GM18868 (cell line): ENCODE results near the gene FAM221B.

Source experiments
- ATAC-seq: cut with Tn5 transposase; IDR thresholded peaks from one replicate; pipeline ENCODE4 v1.9.1; 2021; ENCODE audit warnings: mild to moderate bottlenecking, moderate library complexity; ENCODE audit not compliant: unreplicated experiment

Gene FAM221B

GRCh38 chr9:35847792-35848572 lies 19.4 kb upstream of the FAM221B start:
- peak; percentile 90 for ATAC-seq

DNA sequence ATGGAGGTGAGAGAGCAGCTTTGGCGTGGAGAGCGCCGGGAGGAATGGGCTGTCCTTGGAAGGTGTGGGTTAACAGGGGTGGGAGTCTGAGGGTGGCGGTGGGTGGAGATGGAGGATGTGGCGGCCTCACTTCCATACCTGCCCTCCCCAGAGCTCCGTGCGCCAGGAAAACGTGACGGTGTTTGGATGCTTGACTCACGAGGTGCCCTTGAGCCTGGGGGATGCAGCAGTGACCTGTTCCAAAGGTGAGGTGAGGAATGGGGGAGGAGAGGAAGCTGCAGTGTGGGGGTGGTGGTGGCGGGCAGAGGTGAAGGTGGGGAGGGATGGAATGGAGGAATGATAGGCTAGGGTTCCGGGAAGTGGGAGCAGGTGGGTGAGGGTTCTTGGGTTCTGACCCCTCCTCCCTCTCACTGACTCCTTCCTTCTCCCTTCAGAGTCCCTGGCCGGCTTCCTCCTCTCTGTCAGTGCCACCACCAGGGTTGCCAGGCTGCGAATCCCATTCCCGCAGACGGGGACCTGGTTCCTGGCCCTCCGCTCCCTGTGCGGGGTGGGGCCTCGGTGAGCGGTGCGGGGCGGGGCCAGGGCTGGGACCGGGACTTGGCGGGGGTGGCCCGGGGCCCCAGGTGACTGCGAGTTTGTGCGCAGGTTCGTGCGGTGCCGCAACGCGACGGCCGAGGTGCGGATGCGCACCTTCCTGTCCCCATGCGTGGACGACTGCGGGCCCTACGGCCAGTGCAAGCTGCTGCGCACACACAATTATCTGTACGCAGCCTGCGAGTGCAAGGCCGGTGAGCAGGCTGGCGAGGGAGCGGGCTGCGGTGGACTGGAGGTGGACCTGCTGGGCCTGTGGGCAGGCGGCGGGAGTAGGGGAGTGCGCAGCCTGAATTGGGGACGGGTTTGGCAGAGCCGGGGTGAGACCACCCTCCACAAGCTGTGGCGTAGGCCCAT lies 17.6 kb upstream of the FAM221B start:
- ATAC-seq, result no peak

DNA sequence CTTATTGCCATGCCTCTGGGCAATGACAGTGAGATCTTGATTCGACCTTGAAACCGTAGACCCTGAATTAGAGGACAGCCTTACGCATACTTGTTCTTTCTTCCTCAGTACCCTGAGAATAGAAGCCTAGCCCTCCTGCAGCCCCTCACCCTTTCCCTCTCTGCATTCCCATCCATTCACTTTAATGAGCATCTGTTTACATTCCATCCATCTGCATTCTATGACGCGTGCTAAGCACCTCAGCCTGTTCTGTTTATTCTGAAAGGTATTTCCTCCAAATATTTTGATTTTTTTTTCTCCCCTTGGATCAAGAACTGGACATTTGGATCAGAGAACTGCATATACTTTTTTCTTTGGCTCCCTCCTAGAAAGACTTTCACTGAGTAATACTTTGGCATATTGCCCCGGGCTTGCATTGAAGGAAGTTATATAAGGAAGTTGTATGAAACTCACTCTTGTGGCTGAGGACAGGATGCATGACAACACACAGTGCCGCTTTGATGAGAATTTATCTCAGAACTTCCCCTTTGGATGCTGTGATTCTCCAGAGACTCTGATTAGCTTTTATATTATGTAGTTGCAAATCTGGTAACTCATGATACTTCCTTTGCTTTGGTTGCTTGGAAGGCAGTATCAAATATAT lies 16.2 kb upstream of the FAM221B start:
- peak; percentile 41 for ATAC-seq

- no peak for ATAC-seq
Observed at GRCh38 chr9:35842795-35843194, 14.3 kb upstream of the FAM221B start.

GRCh38 chr9:35842020-35842745 lies 13.7 kb upstream of the FAM221B start:
- ATAC-seq, result no peak

- no peak for ATAC-seq
Observed at GRCh38 chr9:35841645-35841900, 13.0 kb upstream of the FAM221B start.

- ATAC-seq, result no peak
Observed at GRCh38 chr9:35840881-35841644, 12.5 kb upstream of the FAM221B start.

DNA sequence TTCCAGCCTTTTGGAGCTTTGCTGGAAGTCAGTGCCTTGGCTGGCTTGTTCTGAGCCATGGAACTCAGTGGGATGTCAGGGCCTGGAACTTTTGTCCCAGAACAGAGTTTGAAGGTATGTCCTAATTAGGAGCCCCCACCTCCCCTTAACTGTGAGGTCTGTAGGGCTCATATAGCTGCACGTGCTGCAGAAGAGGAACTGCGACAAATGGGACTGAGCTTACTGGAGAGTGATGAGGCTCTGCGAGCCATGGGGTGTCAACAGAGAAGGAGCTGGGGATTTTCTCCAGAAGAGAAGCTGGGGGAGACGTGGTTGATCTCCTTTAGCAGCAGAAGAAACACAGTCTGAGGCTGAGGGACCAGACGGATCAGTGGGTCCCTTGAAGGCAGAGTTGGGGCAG lies 11.4 kb upstream of the FAM221B start:
- no peak for ATAC-seq

GRCh38 chr9:35836595-35836994 lies 8.1 kb upstream of the FAM221B start:
- no peak for ATAC-seq

- ATAC-seq, result no peak
Observed at GRCh38 chr9:35835766-35836165, 7.2 kb upstream of the FAM221B start.

DNA sequence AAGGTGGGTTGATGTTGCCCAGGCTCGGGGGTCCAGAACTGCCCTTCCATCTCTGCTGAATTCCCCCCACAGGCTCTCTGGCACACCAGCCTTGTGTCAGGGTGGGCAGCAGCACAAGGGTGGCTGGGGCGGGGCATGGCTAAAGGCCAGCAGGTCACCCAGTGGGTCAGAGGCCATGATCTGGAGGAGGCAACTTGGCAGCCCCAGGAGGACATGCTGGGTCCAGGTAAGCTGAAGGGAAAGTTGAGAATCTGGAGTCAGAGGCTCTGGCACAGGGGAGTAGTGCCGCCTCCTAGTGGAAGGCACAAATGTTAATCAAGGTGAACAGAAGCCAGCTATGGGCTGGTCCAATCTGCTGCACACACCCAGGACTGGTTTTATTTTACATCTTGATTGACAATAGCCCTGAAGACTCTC lies 6.7 kb upstream of the FAM221B start:
- no peak for ATAC-seq

GRCh38 chr9:35834260-35835215 lies 6.0 kb upstream of the FAM221B start:
- no peak for ATAC-seq

- ATAC-seq, result no peak
Observed at GRCh38 chr9:35832814-35833213, 4.3 kb upstream of the FAM221B start.

- ATAC-seq, result no peak
Observed at GRCh38 chr9:35831040-35831439, 2.5 kb upstream of the FAM221B start.

- no peak for ATAC-seq
Observed at GRCh38 chr9:35829764-35830096, 1.2 kb upstream of the FAM221B start.

DNA sequence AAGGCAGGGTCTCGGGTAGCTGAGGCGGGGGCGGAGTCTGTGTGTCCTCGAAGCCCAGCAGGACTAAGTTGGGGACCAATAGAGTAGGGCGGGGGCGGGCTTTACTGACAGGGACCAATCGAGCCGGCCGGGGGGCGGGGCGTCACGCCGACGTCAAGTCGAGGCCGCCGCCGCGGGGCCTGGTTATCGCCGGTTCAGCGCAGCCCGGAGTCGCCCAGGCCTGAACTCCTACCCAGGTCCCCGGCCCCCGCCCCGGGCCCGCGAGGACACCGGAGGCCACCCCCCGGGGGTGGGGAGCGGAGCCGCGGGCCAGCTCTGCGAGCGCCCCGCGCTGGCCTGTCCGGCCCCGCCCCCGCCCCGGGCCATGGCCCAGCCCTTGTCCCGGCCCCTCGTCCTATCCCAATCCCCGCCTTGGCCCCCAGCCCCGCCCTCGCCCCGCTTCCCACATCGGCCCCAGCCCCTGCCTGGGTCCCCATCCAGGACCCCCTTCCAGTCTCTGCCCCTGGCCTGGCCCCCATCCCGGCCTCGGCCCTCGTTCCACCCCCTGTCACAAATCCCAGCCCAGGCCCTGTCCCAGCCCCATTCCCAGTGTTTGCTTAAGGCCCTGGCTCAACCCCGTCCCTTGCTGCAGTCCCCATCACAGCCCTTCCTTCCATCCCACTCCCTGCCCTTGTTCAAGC lies 692 bp upstream of the FAM221B start, which contains the start of gene TMEM8B:
Gene TMEM8B (plus strand): TSS at position 145 of the 680 bp plus-strand sequence. CDS start 220 bp downstream, at position 365.
- peak; percentile 74 for ATAC-seq

DNA sequence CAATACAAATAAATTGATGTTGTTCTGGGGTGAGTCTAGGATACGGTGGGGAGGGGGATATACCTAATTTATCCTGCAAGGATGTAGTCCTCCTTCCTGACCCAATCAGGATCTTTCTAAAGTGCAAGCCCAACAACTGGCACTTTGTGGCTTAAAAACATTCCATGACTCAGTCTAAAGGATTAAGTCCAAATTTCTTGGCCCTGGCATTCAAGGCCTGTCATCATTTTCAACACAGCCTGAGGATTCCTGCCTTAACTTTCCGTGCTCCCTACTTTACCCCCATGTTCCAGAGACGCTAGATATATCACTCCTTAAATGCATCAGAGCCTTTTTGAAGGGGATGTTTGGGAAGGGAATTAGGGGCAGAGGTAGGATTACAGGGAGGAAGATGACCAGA lies 1.0 kb downstream of the FAM221B start:
- no peak for ATAC-seq

GRCh38 chr9:35826071-35826701 lies 2.3 kb downstream of the FAM221B start:
- peak; percentile 52 for ATAC-seq
